Suprapubic skin (tissue), 4 donors: Measurements from ENCODE around the gene DEPDC1B. TPM values are rescaled to one million over a fixed set of nuclear protein-coding genes. Genes with fewer than 3 reads are reported as not detected.
"Not testable (repeated sequence)": the region's sequence is repeated elsewhere in the genome, so short reads cannot be mapped to it uniquely, and the experiment has no call there.

Experiments
- DNase-seq, 2 donors: peaks; one replicate each; pipeline ENCODE4 v3.0.0-alpha.2; 2019; ENCODE audit warnings: low spot score in 2 of 2
- H3K27ac ChIP-seq: fragments of 200-600 bp; sonication (generic); one replicate; pipeline ENCODE4 v1.5.1; 2019
- H3K27me3 ChIP-seq: fragments of 200-600 bp; sonication (generic); one replicate; pipeline ENCODE4 v1.5.1; 2019
- H3K36me3 ChIP-seq: fragments of 200-600 bp; sonication (generic); one replicate; pipeline ENCODE4 v1.5.1; 2019
- H3K4me1 ChIP-seq: fragments of 200-600 bp; sonication (generic); one replicate; pipeline ENCODE4 v1.5.1; 2019
- H3K4me3 ChIP-seq: fragments of 200-600 bp; sonication (generic); one replicate; pipeline ENCODE4 v1.5.1; 2019; ENCODE audit warnings: mild to moderate bottlenecking
- H3K9me3 ChIP-seq: fragments of 200-600 bp; sonication (generic); one replicate; pipeline ENCODE4 v1.5.1; 2019
- EP300 ChIP-seq: sonication (generic); formaldehyde crosslinking; IDR thresholded peaks from one replicate; pipeline ENCODE4 v1.6.1; 2017; ENCODE audit warnings: antibody characterized with exemption
- POLR2A ChIP-seq, 2 donors: fragments of 450-650 bp; IDR thresholded peaks; one replicate each; pipeline ENCODE4 v1.6.1; 2017; ENCODE audit warnings: antibody characterized with exemption in 2 of 2, mild to moderate bottlenecking in 2 of 2, moderate library complexity in 2 of 2
- POLR2AphosphoS5 ChIP-seq, 3 donors: sonication (generic); formaldehyde crosslinking; IDR thresholded peaks; one replicate each; pipeline ENCODE4 v1.6.1; 2017; ENCODE audit warnings: antibody characterized with exemption in 3 of 3
- WGBS: methylation state at CpG from one replicate; pipeline ENCODE4 v1.1.5; 2018; 5-methylcytosine and 5-hydroxymethylcytosine counted together
- total RNA-seq, 4 donors: library from RNA; depleted of rRNA; stranded (reverse); fragments of >200 nt; gene quantifications; one replicate each; pipeline ENCODE4 v1.1.0, GENCODE V29; 2016
- TF ChIP-seq, protein P1 (sequence below), 2 donors: fragments of 200-600 bp in 1 of 2; fragments of 450-650 bp in 1 of 2; sonication (generic) in 1 of 2; IDR thresholded peaks; one replicate each; pipeline ENCODE4 v1.5.1; 2016 to 2019; ENCODE audit warnings: antibody characterized with exemption in 2 of 2, mild to moderate bottlenecking in 1 of 2, moderate library complexity in 1 of 2

The DEPDC1B gene
- total RNA-seq, 4 donors from 2014 or later = 4.8 to 5.8 (median 5.2) TPM

- no peak overlapping the region for H3K27ac ChIP-seq
- no peaks in the 10 kb centered on the region for H3K4me1 ChIP-seq
- no peaks in the 10 kb centered on the region for H3K27me3 ChIP-seq
- DNase-seq = no peak
- H3K9me3 ChIP-seq = no peaks in the 10 kb centered on the region
- TF ChIP-seq POLR2A (IDR thresholded peaks at IDR 0.05) (no peak), POLR2AphosphoS5 (IDR thresholded peaks at IDR 0.05) (no peak), EP300 (no peak)
- TF ChIP-seq, protein P1, sequence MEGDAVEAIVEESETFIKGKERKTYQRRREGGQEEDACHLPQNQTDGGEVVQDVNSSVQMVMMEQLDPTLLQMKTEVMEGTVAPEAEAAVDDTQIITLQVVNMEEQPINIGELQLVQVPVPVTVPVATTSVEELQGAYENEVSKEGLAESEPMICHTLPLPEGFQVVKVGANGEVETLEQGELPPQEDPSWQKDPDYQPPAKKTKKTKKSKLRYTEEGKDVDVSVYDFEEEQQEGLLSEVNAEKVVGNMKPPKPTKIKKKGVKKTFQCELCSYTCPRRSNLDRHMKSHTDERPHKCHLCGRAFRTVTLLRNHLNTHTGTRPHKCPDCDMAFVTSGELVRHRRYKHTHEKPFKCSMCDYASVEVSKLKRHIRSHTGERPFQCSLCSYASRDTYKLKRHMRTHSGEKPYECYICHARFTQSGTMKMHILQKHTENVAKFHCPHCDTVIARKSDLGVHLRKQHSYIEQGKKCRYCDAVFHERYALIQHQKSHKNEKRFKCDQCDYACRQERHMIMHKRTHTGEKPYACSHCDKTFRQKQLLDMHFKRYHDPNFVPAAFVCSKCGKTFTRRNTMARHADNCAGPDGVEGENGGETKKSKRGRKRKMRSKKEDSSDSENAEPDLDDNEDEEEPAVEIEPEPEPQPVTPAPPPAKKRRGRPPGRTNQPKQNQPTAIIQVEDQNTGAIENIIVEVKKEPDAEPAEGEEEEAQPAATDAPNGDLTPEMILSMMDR (IDR thresholded peaks at IDR 0.05) = peak in 1 of 2 donors; percentile 17
- no peaks in the 10 kb centered on the region for H3K36me3 ChIP-seq
- H3K4me3 ChIP-seq = no peak overlapping the region
- 81% methylated on average over 3 of the region's 3 CpGs for WGBS
Measured at GRCh38 chr5:60687927-60688720, 11.8 kb downstream of the DEPDC1B start.

GRCh38 chr5:60686157-60686556 lies 13.8 kb downstream of the DEPDC1B start:
- Histone ChIP-seq H3K9me3 (no peaks in the 10 kb centered on the region), H3K4me3 (no peak overlapping the region), H3K27ac (no peak overlapping the region), H3K36me3 (no peaks in the 10 kb centered on the region), H3K4me1 (no peaks in the 10 kb centered on the region), H3K27me3 (no peaks in the 10 kb centered on the region)
- 86% methylated on average over 4 of the region's 4 CpGs for WGBS
- no peak for DNase-seq
- TF ChIP-seq POLR2AphosphoS5 (IDR thresholded peaks at IDR 0.05) (no peak), POLR2A (IDR thresholded peaks at IDR 0.05) (no peak)
- TF ChIP-seq, protein P1 (IDR thresholded peaks at IDR 0.05) = no peak

GRCh38 chr5:60685700-60686099 lies 14.3 kb downstream of the DEPDC1B start:
- Histone ChIP-seq H3K4me1 (no peaks in the 10 kb centered on the region), H3K9me3 (no peaks in the 10 kb centered on the region), H3K4me3 (no peak overlapping the region), H3K36me3 (no peaks in the 10 kb centered on the region), H3K27ac (no peak overlapping the region), H3K27me3 (no peaks in the 10 kb centered on the region)
- TF ChIP-seq, protein P1 (IDR thresholded peaks at IDR 0.05) = no peak
- DNase-seq = no peak
- 70% methylated on average over 2 of the region's 2 CpGs for WGBS

DNA sequence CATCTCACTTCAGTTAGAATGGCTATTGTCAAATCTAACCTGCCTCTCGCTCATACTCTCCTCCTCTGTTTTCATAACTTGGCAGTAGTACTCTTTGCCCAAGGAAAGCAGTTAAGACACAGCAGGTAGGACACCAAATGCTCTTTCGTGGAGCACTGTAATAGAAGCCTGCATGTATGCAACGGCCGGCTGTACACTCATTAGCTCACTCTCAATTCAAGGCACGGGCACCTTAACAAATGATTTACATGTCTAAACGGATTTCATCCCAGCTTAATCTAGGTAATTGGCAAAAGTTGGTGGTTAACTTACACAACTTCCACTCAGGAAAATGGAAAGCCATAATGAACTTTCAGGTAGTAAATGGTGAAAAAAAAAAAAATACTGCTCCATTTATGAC lies 14.9 kb downstream of the DEPDC1B start:
- no peak overlapping the region for H3K27ac ChIP-seq
- H3K36me3 ChIP-seq = no peaks in the 10 kb centered on the region
- DNase-seq = no peak
- H3K4me3 ChIP-seq = no peak overlapping the region
- H3K27me3 ChIP-seq = no peaks in the 10 kb centered on the region
- H3K4me1 ChIP-seq = no peaks in the 10 kb centered on the region
- WGBS = 74% methylated on average over 6 of the region's 6 CpGs
- TF ChIP-seq EP300 (no peak), POLR2AphosphoS5 (IDR thresholded peaks at IDR 0.05) (no peak), POLR2A (IDR thresholded peaks at IDR 0.05) (no peak)
- TF ChIP-seq, protein P1 (IDR thresholded peaks at IDR 0.05) = no peak
- no peaks in the 10 kb centered on the region for H3K9me3 ChIP-seq

GRCh38 chr5:60682007-60682406 lies 18.0 kb downstream of the DEPDC1B start:
- H3K9me3 ChIP-seq, H3K4me1 ChIP-seq, H3K4me3 ChIP-seq, H3K27ac ChIP-seq, DNase-seq, H3K27me3 ChIP-seq, H3K36me3 ChIP-seq: not testable (repeated sequence)
- 97% methylated on average over 5 of the region's 5 CpGs for WGBS

GRCh38 chr5:60679816-60680215 lies 20.1 kb downstream of the DEPDC1B start:
- DNase-seq = no peak
- Histone ChIP-seq H3K9me3 (no peaks in the 10 kb centered on the region), H3K36me3 (no peaks in the 10 kb centered on the region), H3K27ac (no peak overlapping the region), H3K4me1 (no peaks in the 10 kb centered on the region), H3K27me3 (no peaks in the 10 kb centered on the region), H3K4me3 (no peak overlapping the region)
- no peak for TF ChIP-seq POLR2AphosphoS5 (IDR thresholded peaks at IDR 0.05)
- TF ChIP-seq EP300 = no peak
- no peak for TF ChIP-seq POLR2A (IDR thresholded peaks at IDR 0.05)
- TF ChIP-seq, protein P1 (IDR thresholded peaks at IDR 0.05) = no peak
- WGBS = 93% methylated on average over 2 of the region's 2 CpGs
